ENCODE results near the gene ECEL1. TPM values are rescaled to one million over a fixed set of nuclear protein-coding genes. Genes with fewer than 3 reads are reported as not detected.

The ECEL1 gene
- total RNA-seq, 1 experiment from 2014 or later: 23.3 TPM

DNA sequence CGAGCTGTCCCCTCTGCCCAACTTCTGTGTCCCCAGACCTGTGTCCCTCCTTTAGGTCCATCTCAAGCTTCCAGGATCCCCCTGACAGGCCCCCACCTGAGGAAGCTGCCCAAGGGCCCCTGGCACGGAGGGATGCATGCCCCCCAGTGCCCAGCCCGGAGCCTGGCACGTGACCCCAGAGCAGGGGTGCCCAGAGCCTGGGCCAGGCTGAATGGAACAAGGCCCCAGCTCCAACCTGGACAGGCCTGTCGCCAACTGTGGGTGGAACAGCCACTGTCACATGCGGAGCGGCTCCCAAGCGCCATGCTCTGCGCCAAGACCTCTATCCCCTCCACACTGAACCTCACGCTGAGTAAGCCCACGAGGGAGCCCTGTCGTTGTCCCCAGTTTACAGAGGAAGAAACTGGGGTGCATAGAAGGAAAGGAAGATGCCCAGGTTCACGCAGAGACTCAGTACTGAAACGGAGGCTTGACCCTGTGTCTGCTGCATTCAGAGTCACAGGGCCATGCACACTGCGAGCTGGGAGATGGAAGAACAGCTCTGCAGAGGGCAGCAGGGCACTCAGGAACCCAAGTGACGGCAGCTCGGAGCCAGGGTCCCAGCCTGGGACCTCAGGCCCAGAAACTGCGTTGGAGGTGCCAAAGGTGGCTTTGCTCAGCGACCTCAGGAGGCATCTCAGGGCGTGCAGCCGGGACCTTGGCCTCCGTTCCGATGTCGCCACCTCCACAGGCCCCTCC is 5.5 kb upstream of the ECEL1 start:
- ATAC-seq (no peak), DNase-seq (ENCODE audit: low spot score) (no peak)
- POLR2A ChIA-PET: no interaction called here
- Mint-ChIP-seq H3K4me3 (no peak overlapping the region), H3K36me3 (no peaks in the 10 kb centered on the region), H3K4me1 (peaks cover 25% of the 10 kb centered on the region), H3K9me3 (no peaks in the 10 kb centered on the region), H3K27ac (no peak overlapping the region), H3K27me3 (ENCODE audit: low read depth) (peaks cover 23% of the 10 kb centered on the region)
- CTCF ChIA-PET: interaction anchor here (0.8 to 1.1 kb wide), 3 partner anchors 15 to 31 kb away, joined by 3 read pairs; no protein-coding TSS in a partner anchor
- TF ChIP-seq ETV6 (CRISPR knock-in tag; IDR thresholded peaks at IDR 0.05) (no peak), RORB (CRISPR knock-in tag; IDR thresholded peaks at IDR 0.05) (no peak), CDX4 (CRISPR knock-in tag; IDR thresholded peaks at IDR 0.05; ENCODE audit: borderline replicate concordance) (no peak), EMX1 (CRISPR knock-in tag; IDR thresholded peaks at IDR 0.05) (no peak), ZNF219 (CRISPR knock-in tag; IDR thresholded peaks at IDR 0.05; ENCODE audit: borderline replicate concordance) (no peak), IRF2 (CRISPR knock-in tag; IDR thresholded peaks at IDR 0.05; ENCODE audit: borderline replicate concordance, low read depth) (no peak), ZNF317 (CRISPR knock-in tag; IDR thresholded peaks at IDR 0.05; ENCODE audit: borderline replicate concordance, low read depth) (no peak), SP1 (CRISPR knock-in tag; conservative IDR thresholded peaks at IDR 0.05) (no peak), CBFB (CRISPR knock-in tag; IDR thresholded peaks at IDR 0.05; ENCODE audit: low read depth) (no peak), TEAD1 (CRISPR knock-in tag; IDR thresholded peaks at IDR 0.05) (no peak), FOXP1 (CRISPR knock-in tag; IDR thresholded peaks at IDR 0.05; ENCODE audit: borderline replicate concordance) (no peak), SMAD4 (CRISPR knock-in tag; IDR thresholded peaks at IDR 0.05) (no peak), E2F4 (CRISPR knock-in tag; IDR thresholded peaks at IDR 0.05; ENCODE audit: borderline replicate concordance, low read depth) (no peak), ATF1 (CRISPR knock-in tag; IDR thresholded peaks at IDR 0.05) (no peak)

DNA sequence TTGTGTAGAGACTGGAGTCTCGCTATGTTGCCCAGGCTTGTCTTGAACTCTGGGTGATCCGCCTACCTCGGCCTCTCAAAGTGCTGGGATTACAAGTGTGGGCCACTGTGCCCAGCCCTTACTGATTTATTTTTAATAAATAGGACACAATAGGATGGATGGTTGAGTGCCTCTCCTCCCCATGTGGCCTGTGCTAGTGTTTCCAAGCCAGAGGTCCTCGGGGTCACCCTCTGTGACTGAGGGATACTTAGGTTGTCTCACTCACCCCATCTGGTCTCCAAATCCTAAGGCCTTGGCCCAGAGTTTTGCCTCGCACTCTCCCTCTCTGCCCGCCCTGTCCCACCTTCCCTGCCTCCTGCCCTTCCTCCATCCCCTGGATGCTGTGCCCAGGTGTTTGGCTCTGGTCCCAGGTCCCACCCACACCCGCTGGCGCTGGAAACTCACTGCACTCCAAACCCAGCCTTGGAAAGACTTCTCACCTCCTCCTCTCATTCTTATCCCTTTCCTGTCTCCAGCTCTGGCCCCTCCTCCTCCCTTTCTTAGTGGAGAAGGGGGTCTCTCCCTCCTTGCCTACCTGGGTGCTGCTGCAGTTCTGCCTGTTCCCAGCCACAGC is 4.7 kb upstream of the ECEL1 start:
- TF ChIP-seq GRHL2 (CRISPR knock-in tag; IDR thresholded peaks at IDR 0.05; ENCODE audit: insufficient replicate concordance, severe bottlenecking) (no peak), ELF4 (CRISPR knock-in tag; IDR thresholded peaks at IDR 0.05; ENCODE audit: low read depth) (no peak), USF2 (CRISPR knock-in tag; IDR thresholded peaks at IDR 0.05) (no peak), ZNF671 (CRISPR knock-in tag; IDR thresholded peaks at IDR 0.05) (no peak), MXD4 (CRISPR knock-in tag; IDR thresholded peaks at IDR 0.05; ENCODE audit: borderline replicate concordance) (no peak), FOXP1 (CRISPR knock-in tag; IDR thresholded peaks at IDR 0.05; ENCODE audit: borderline replicate concordance) (no peak)
- TF ChIP-seq, protein P1, sequence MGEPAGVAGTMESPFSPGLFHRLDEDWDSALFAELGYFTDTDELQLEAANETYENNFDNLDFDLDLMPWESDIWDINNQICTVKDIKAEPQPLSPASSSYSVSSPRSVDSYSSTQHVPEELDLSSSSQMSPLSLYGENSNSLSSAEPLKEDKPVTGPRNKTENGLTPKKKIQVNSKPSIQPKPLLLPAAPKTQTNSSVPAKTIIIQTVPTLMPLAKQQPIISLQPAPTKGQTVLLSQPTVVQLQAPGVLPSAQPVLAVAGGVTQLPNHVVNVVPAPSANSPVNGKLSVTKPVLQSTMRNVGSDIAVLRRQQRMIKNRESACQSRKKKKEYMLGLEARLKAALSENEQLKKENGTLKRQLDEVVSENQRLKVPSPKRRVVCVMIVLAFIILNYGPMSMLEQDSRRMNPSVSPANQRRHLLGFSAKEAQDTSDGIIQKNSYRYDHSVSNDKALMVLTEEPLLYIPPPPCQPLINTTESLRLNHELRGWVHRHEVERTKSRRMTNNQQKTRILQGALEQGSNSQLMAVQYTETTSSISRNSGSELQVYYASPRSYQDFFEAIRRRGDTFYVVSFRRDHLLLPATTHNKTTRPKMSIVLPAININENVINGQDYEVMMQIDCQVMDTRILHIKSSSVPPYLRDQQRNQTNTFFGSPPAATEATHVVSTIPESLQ (CRISPR knock-in tag; IDR thresholded peaks at IDR 0.05): no peak
- TF ChIP-seq, protein P2, sequence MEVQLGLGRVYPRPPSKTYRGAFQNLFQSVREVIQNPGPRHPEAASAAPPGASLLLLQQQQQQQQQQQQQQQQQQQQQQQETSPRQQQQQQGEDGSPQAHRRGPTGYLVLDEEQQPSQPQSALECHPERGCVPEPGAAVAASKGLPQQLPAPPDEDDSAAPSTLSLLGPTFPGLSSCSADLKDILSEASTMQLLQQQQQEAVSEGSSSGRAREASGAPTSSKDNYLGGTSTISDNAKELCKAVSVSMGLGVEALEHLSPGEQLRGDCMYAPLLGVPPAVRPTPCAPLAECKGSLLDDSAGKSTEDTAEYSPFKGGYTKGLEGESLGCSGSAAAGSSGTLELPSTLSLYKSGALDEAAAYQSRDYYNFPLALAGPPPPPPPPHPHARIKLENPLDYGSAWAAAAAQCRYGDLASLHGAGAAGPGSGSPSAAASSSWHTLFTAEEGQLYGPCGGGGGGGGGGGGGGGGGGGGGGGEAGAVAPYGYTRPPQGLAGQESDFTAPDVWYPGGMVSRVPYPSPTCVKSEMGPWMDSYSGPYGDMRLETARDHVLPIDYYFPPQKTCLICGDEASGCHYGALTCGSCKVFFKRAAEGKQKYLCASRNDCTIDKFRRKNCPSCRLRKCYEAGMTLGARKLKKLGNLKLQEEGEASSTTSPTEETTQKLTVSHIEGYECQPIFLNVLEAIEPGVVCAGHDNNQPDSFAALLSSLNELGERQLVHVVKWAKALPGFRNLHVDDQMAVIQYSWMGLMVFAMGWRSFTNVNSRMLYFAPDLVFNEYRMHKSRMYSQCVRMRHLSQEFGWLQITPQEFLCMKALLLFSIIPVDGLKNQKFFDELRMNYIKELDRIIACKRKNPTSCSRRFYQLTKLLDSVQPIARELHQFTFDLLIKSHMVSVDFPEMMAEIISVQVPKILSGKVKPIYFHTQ (CRISPR knock-in tag; IDR thresholded peaks at IDR 0.05): no peak
- TF ChIP-seq, protein P3, sequence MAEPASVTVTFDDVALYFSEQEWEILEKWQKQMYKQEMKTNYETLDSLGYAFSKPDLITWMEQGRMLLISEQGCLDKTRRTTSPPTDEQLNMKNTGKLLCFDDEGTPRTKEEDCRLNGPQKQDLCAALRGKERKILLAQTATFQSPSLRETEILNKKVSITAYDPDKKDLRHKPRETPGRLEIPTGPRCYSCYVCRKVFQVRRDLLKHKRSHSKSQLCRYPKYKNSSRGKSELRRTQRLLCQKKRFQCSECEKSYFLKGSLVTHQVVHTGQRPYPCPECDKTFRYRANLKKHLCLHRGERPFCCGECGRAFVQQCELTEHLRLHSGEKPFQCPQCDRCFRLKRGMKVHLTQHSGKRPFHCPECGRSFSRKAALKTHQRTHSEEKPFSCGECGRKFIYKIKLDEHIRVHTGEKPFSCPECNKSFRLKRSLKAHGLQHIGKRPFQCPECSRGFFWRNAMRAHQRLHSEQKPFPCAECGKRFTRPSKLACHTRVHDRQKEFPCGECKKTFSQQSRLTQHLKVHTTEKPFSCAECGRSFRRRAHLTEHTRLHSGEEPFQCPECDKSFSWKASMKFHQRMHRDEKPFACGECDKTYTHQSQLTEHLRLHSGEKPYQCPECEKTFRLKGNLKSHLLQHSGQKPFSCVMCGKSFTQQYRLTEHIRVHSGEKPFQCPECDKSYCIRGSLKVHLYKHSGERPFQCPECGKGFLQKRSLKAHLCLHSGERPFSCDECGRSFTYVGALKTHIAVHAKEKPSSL (CRISPR knock-in tag; conservative IDR thresholded peaks at IDR 0.05): no peak
- POLR2A ChIA-PET: no interaction called here
- H3K4me3 Mint-ChIP-seq: no peak overlapping the region
- DNase-seq (ENCODE audit: low spot score): no peak
- no peaks in the 10 kb centered on the region for H3K9me3 Mint-ChIP-seq
- CTCF ChIA-PET: no interaction called here
- no peak overlapping the region for H3K27ac Mint-ChIP-seq
- H3K36me3 Mint-ChIP-seq: no peaks in the 10 kb centered on the region
- ATAC-seq: no peak
- peaks cover 25% of the 10 kb centered on the region for H3K4me1 Mint-ChIP-seq
- H3K27me3 Mint-ChIP-seq (ENCODE audit: low read depth): peaks cover 27% of the 10 kb centered on the region
